H9 (cell line): ENCODE measurements around the gene PTPN22. TPM values are rescaled to one million over a fixed set of nuclear protein-coding genes. Genes with fewer than 3 reads are reported as not detected.

Experiments used
- DNase-seq: peaks from one replicate; pipeline ENCODE4 v3.0.0-alpha.2; 2017
- H2AFZ ChIP-seq: one replicate; pipeline ENCODE4 v1.6.1; 2013; ENCODE audit warnings: mild to moderate bottlenecking, low read length, control low read depth, moderate library complexity
- H2AK5ac ChIP-seq: 2 replicates; pipeline ENCODE4 v1.6.1; 2013; ENCODE audit warnings: low read length, control low read depth, mixed read lengths; ENCODE audit not compliant: insufficient read length
- H2BK120ac ChIP-seq: one replicate; pipeline ENCODE4 v1.6.1; 2013; ENCODE audit warnings: low read depth, mild to moderate bottlenecking, low read length, control low read depth, inconsistent platforms; ENCODE audit not compliant: poor library complexity, severe bottlenecking
- H2BK12ac ChIP-seq: 2 replicates; pipeline ENCODE4 v1.6.1; 2013; ENCODE audit warnings: low read length, control low read depth, mixed read lengths, low read depth; ENCODE audit not compliant: insufficient read length
- H2BK15ac ChIP-seq: 2 replicates; pipeline ENCODE4 v1.6.1; 2013; ENCODE audit warnings: low read depth, low read length, control low read depth
- H2BK20ac ChIP-seq: one replicate; pipeline ENCODE4 v1.6.1; 2013; ENCODE audit warnings: low read depth, mild to moderate bottlenecking, low read length, control low read depth, inconsistent platforms; ENCODE audit not compliant: poor library complexity, severe bottlenecking
- H2BK5ac ChIP-seq: 2 replicates; pipeline ENCODE4 v1.6.1; 2013; ENCODE audit warnings: low read length, control low read depth, mixed read lengths; ENCODE audit not compliant: insufficient read length
- H3K14ac ChIP-seq: 2 replicates; pipeline ENCODE4 v1.6.1; 2013; ENCODE audit warnings: low read length, control low read depth; ENCODE audit not compliant: insufficient read depth
- H3K18ac ChIP-seq: 2 replicates; pipeline ENCODE4 v1.6.1; 2013; ENCODE audit warnings: low read depth, mild to moderate bottlenecking, mixed read lengths, low read length, control low read depth; ENCODE audit not compliant: insufficient read length
- H3K23ac ChIP-seq: 2 replicates; pipeline ENCODE4 v1.6.1; 2013; ENCODE audit warnings: low read length, control low read depth, mixed read lengths, low read depth; ENCODE audit not compliant: insufficient read length
- H3K23me2 ChIP-seq: 2 replicates; pipeline ENCODE4 v1.6.1; 2013; ENCODE audit warnings: low read depth, mild to moderate bottlenecking, mixed read lengths, low read length, control low read depth; ENCODE audit not compliant: insufficient read length, poor library complexity, severe bottlenecking
- H3K27ac ChIP-seq: 2 replicates; pipeline ENCODE4 v1.5.1; 2013; ENCODE audit warnings: low read length, control low read depth, mixed read lengths, low read depth; ENCODE audit not compliant: insufficient read length
- H3K27me3 ChIP-seq: 2 replicates; pipeline ENCODE4 v1.6.1; 2013; ENCODE audit warnings: low read length, control low read depth, inconsistent platforms; ENCODE audit not compliant: insufficient read depth
- H3K4ac ChIP-seq: 2 replicates; pipeline ENCODE4 v1.6.1; 2013; ENCODE audit warnings: low read depth, mild to moderate bottlenecking, control low read depth, inconsistent platforms, low read length, moderate library complexity
- H3K4me1 ChIP-seq: 2 replicates; pipeline ENCODE4 v1.6.1; 2013; ENCODE audit warnings: low read length, control low read depth, inconsistent platforms; ENCODE audit not compliant: insufficient read depth
- H3K4me2 ChIP-seq: 2 replicates; pipeline ENCODE4 v1.6.1; 2013; ENCODE audit warnings: low read length, control low read depth, mixed read lengths; ENCODE audit not compliant: insufficient read length, insufficient read depth
- H3K56ac ChIP-seq: 2 replicates; pipeline ENCODE4 v1.6.1; 2013; ENCODE audit warnings: low read depth, mild to moderate bottlenecking, mixed read lengths, low read length, control low read depth; ENCODE audit not compliant: insufficient read length
- H3K79me1 ChIP-seq: 2 replicates; pipeline ENCODE4 v1.6.1; 2013; ENCODE audit warnings: low read depth, mild to moderate bottlenecking, moderate library complexity, low read length, control low read depth, inconsistent platforms; ENCODE audit not compliant: insufficient read depth, poor library complexity, severe bottlenecking
- H3K79me2 ChIP-seq: 2 replicates; pipeline ENCODE4 v1.6.1; 2013; ENCODE audit warnings: low read length, control low read depth, inconsistent platforms; ENCODE audit not compliant: insufficient read depth
- H3K9ac ChIP-seq: 2 replicates; pipeline ENCODE4 v1.6.1; 2013; ENCODE audit warnings: low read length, control low read depth, mixed read lengths; ENCODE audit not compliant: insufficient read length; ENCODE audit errors: extremely low read depth
- H3K9me3 ChIP-seq: one replicate; pipeline ENCODE4 v1.6.1; 2013; ENCODE audit warnings: low read depth, low read length, inconsistent platforms; ENCODE audit not compliant: control insufficient read depth
- H3T11ph ChIP-seq: one replicate; pipeline ENCODE4 v1.6.1; 2013; ENCODE audit warnings: mild to moderate bottlenecking, low read length, control low read depth, inconsistent platforms
- H4K20me1 ChIP-seq: one replicate; pipeline ENCODE4 v1.6.1; 2013; ENCODE audit not compliant: control insufficient read depth, insufficient read length, insufficient read depth
- H4K5ac ChIP-seq: 2 replicates; pipeline ENCODE4 v1.6.1; 2013; ENCODE audit warnings: low read depth, mild to moderate bottlenecking, mixed read lengths, low read length, control low read depth; ENCODE audit not compliant: insufficient read length
- H4K8ac ChIP-seq: replicated peaks from 2 replicates; pipeline ENCODE4 v1.6.1; 2013; ENCODE audit warnings: low read length, control low read depth, mixed read lengths, low read depth; ENCODE audit not compliant: insufficient read length
- H4K91ac ChIP-seq: 2 replicates; pipeline ENCODE4 v1.6.1; 2013; ENCODE audit warnings: low read depth, mild to moderate bottlenecking, moderate library complexity, mixed read lengths, low read length, control low read depth; ENCODE audit not compliant: insufficient read length
- H3K27ac Mint-ChIP-seq, 3 experiments: 2 replicates in 2 of 3; 3 replicates in 1 of 3; pipeline ENCODE4 v1.8.0; 2020 to 2021; ENCODE audit warnings: mixed read lengths in 3 of 3, mild to moderate bottlenecking in 1 of 3, moderate library complexity in 1 of 3
- H3K27me3 Mint-ChIP-seq: 2 replicates; pipeline ENCODE4 v1.8.0; 2021; ENCODE audit warnings: low read depth, mild to moderate bottlenecking, moderate library complexity, mixed read lengths
- H3K36me3 Mint-ChIP-seq, 3 experiments: 2 replicates in 2 of 3; 3 replicates in 1 of 3; pipeline ENCODE4 v1.8.0; 2020 to 2021; ENCODE audit warnings: low read depth in 3 of 3, mixed read lengths in 3 of 3; ENCODE audit not compliant: insufficient read depth in 1 of 3
- H3K4me1 Mint-ChIP-seq, 2 experiments: 2 replicates each; pipeline ENCODE4 v1.8.0; 2020; ENCODE audit warnings: mixed read lengths in 2 of 2
- H3K4me3 Mint-ChIP-seq, 2 experiments: 2 replicates in 1 of 2; 3 replicates in 1 of 2; pipeline ENCODE4 v1.8.0; 2020 to 2021; ENCODE audit warnings: mild to moderate bottlenecking in 2 of 2, mixed read lengths in 2 of 2, moderate library complexity in 1 of 2
- H3K9me3 Mint-ChIP-seq, 2 experiments: 2 replicates in 1 of 2; 3 replicates in 1 of 2; pipeline ENCODE4 v1.8.0; 2020; ENCODE audit warnings: mild to moderate bottlenecking in 2 of 2, mixed read lengths in 2 of 2, moderate library complexity in 1 of 2
- CTCF ChIP-seq: fragments of 200-600 bp; sonication (generic); conservative IDR thresholded peaks from 3 replicates; pipeline ENCODE4 v1.8.0; 2021; ENCODE audit warnings: antibody characterized with exemption, mild to moderate bottlenecking
- WGBS: extraction: QIAGEN DNeasy Blood & Tissue Kit; methylation state at CpG from one replicate; pipeline ENCODE4 v1.1.7; 2013; ENCODE audit warnings: missing lambda C conversion rate, low lambda C conversion rate, mixed read lengths; ENCODE audit not compliant: insufficient read length; ENCODE audit errors: extremely low coverage; 5-methylcytosine and 5-hydroxymethylcytosine counted together
- total RNA-seq: library from RNA; stranded (reverse); gene quantifications from 2 replicates; pipeline ENCODE4 v1.2.1, GENCODE V29; 2021

The PTPN22 gene
- total RNA-seq, 1 experiment from 2014 or later = not detected

- Histone ChIP-seq H3K14ac (no peak overlapping the region), H2BK12ac (no peak overlapping the region), H3K27ac (no peak overlapping the region), H2BK120ac (no peak overlapping the region), H3K23me2 (no peaks in the 10 kb centered on the region), H3K23ac (no peak overlapping the region), H3K9me3 (no peaks in the 10 kb centered on the region), H3K56ac (no peak overlapping the region), H3K9ac (no peak overlapping the region), H3K4ac (no peak overlapping the region), H3K4me1 (peaks cover 3% of the 10 kb centered on the region; the same call in 1 of the 2 replicates), H3K79me2 (peaks cover 2% of the 10 kb centered on the region; the same call in 1 of the 2 replicates), H4K8ac (no peak overlapping the region), H2BK15ac (no peak overlapping the region), H2BK20ac (no peak overlapping the region), H2AFZ (no peak overlapping the region), H3K79me1 (peaks cover 6% of the 10 kb centered on the region), H4K20me1 (no peaks in the 10 kb centered on the region), H4K91ac (no peak overlapping the region), H2AK5ac (no peak overlapping the region), H2BK5ac (no peak overlapping the region), H3K18ac (no peak overlapping the region), H4K5ac (no peak overlapping the region), H3K27me3 (no peaks in the 10 kb centered on the region), H3K4me2 (no peak overlapping the region), H3T11ph (no peak overlapping the region)
- no peak for DNase-seq
- Mint-ChIP-seq H3K36me3 (peaks cover 3 to 7% (median 5%) of the 10 kb centered on the region in 3 experiments; a peak in 5 of 7 replicates), H3K9me3 (no peaks in the 10 kb centered on the region), H3K27me3 (no peaks in the 10 kb centered on the region), H3K4me3 (no peak overlapping the region), H3K4me1 (peaks cover 12 to 17% of the 10 kb centered on the region in 2 experiments), H3K27ac (no peak overlapping the region)
- no peak for TF ChIP-seq CTCF
- WGBS = no CpG with 5 or more reads among the region's 2 CpGs
Measured at GRCh38 chr1:113782406-113782805, 89.1 kb downstream of the PTPN22 start.
